Measurements from ENCODE around the gene ATP6AP2. TPM values are rescaled to one million over a fixed set of nuclear protein-coding genes. Genes with fewer than 3 reads are reported as not detected.

ATP6AP2 gene
- total RNA-seq, 2 donors from 2014 or later: 50.5 to 58.4 TPM

Other genes with a start within 250 kb of the ATP6AP2 start
- not detected for gene MPC1L, start 42.5 kb downstream of the ATP6AP2 start, total RNA-seq
- gene CXorf38, start 66.6 kb downstream of the ATP6AP2 start, total RNA-seq: 10 to 100 TPM; 25.0 to 33.3 TPM
- gene MED14, start 154.6 kb downstream of the ATP6AP2 start, total RNA-seq: 10 to 100 TPM; 47.1 to 54.9 TPM

All from activated T-cell treated with anti-CD3 and anti-CD28 coated beads, Interleukin-2, amount 50 U/mL, for 72 hours (primary cell).